ENCODE data around the gene PTGIS.

DNA sequence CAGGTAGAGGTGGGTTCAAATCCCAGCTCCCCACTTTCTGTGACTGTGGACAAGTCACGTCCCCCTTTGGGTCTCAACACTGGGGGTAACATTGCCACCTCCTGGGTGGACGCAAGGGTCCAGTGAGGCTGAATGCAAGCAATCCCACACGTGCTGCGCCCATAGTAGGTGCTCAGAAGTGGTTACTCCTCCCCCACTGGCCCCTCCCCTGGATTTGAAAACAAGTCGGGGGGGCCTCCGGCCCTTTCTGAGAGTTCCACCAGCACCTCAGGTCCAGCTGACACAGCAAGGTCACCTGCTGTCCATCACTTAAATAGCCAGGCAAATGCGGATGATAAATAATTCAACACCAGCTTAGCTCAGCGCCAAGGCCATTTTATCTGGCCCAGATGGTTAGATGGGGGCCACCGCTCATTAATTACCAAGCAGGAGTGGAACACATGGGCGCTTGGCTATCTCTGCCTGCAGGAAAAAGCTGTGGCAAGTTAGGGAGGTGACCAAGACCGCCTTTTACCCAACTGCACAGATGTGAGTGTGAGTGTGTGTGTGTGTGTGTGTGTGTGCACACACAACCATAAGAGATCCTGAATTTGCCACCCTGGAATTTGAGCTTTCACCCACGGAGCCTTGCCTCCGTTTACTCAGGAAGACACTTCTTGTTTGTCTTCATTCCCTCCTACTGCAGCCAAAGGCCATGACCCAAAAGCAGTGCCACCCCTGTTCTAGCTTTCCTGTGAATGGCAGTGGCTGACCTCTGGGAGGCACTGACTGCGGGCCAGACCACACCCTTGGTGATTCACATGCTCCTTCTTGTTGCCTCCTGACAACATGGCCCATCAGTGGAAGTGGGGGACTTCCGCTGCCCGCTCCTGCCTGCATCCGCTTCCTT is 50.8 kb downstream of the PTGIS start:
- TF ChIP-seq EZH2 (IDR thresholded peaks at IDR 0.05; ENCODE audit: insufficient read depth, poor library complexity, severe bottlenecking) (no peak), EZH2phosphoT487 (IDR thresholded peaks at IDR 0.05; ENCODE audit: insufficient read depth, low read depth) (no peak)
